Vagina (tissue), 2 donors: ENCODE measurements around the gene TSPEAR.

Experiments
- POLR2A ChIP-seq, 2 donors: fragments of 450-650 bp; IDR thresholded peaks; one replicate each; pipeline ENCODE4 v1.6.1; 2017; ENCODE audit warnings: antibody characterized with exemption in 2 of 2, mild to moderate bottlenecking in 2 of 2, moderate library complexity in 2 of 2
- POLR2AphosphoS5 ChIP-seq, 2 donors: sonication (generic); formaldehyde crosslinking; IDR thresholded peaks; one replicate each; pipeline ENCODE4 v1.9.0; 2017; ENCODE audit warnings: antibody characterized with exemption in 2 of 2, mild to moderate bottlenecking in 2 of 2, low read depth in 1 of 2; ENCODE audit not compliant: insufficient read depth in 1 of 2
- TF ChIP-seq, protein P1 (sequence below), 3 experiments: fragments of 450-650 bp in 2 of 3; fragments of 200-600 bp in 1 of 3; sonication (generic) in 1 of 3; IDR thresholded peaks; one replicate each; pipeline ENCODE4 v1.5.1; 2017 to 2019; ENCODE audit warnings: antibody characterized with exemption in 3 of 3, mild to moderate bottlenecking in 2 of 3, moderate library complexity in 2 of 3

DNA sequence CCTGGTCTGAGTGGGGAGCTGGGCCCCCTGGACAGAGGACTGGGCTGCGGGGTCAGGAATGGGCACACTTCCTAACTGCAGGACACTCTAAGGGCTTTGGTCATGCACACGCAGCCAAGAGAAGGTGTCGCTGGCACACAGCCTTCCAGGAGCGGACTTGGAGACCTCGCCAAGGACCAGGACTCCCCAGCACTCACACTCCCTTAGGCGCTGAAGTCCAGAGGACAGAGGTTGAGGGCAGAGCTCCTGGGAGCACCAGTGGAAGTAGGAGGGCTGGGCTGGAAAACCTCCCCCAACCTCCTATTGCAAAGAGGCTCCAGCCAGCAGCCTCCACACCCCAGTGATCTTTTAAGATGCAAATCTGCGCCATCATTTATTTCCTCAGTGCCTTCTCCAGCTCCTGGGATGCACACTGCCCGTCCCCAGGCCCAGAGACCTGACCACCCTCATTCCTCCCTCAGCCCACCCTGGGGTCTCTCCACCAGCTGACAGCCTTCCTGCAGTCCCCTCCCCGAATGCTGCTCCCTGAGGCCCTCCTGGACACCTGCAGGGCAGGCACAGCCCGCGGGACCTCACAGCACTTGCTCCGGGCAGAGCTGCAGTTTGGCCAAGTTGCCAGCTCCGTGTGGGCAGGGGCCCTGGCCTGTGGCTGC lies 3.0 kb downstream of the TSPEAR start:
- TF ChIP-seq, protein P1, sequence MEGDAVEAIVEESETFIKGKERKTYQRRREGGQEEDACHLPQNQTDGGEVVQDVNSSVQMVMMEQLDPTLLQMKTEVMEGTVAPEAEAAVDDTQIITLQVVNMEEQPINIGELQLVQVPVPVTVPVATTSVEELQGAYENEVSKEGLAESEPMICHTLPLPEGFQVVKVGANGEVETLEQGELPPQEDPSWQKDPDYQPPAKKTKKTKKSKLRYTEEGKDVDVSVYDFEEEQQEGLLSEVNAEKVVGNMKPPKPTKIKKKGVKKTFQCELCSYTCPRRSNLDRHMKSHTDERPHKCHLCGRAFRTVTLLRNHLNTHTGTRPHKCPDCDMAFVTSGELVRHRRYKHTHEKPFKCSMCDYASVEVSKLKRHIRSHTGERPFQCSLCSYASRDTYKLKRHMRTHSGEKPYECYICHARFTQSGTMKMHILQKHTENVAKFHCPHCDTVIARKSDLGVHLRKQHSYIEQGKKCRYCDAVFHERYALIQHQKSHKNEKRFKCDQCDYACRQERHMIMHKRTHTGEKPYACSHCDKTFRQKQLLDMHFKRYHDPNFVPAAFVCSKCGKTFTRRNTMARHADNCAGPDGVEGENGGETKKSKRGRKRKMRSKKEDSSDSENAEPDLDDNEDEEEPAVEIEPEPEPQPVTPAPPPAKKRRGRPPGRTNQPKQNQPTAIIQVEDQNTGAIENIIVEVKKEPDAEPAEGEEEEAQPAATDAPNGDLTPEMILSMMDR (IDR thresholded peaks at IDR 0.05), result no peak
- no peak for TF ChIP-seq POLR2AphosphoS5 (IDR thresholded peaks at IDR 0.05; ENCODE audit: insufficient read depth in 1 of 2, low read depth in 1 of 2)
- no peak for TF ChIP-seq POLR2A (IDR thresholded peaks at IDR 0.05)
